ENCODE results near the gene CD36. TPM values are rescaled to one million over a fixed set of nuclear protein-coding genes. Genes with fewer than 3 reads are reported as not detected.

Gene CD36
- total and polyA plus RNA-seq, 5 donors from 2014 or later = 0.37 to 1.1 (median 0.52) TPM; not detected in 2

DNA sequence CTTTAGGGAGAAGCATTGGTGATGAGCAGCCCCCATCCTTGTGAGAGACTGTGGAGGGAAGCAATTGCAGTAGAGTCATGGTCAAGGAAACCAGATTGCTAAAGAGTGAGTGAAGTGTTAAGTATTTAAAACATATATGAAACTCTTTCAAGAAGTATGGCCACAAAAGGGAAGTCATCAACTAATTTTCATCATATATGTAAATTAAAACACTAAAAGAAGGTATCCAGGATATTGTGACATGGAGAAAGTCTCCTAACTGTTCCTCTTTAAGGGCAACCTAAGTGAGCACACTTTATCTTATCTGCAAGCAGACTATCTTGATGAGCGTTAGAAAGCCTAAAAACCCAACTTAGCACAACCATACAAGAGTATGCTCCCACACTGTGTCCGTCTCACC lies 69.7 kb downstream of the CD36 start:
- no peaks in the 10 kb centered on the region for H3K4me1 Mint-ChIP-seq
- H3K27me3 Mint-ChIP-seq = no peaks in the 10 kb centered on the region
- Histone ChIP-seq H3K9me3 (ENCODE audit: control insufficient read depth in 2 of 2, low read length in 2 of 2) (no peaks in the 10 kb centered on the region), H3K4me1 (ENCODE audit: control insufficient read depth, insufficient read depth, low read length, poor library complexity, severe bottlenecking) (no peaks in the 10 kb centered on the region), H3K4me3 (ENCODE audit: low read depth, low read length) (no peak overlapping the region), H3K27ac (ENCODE audit: insufficient read depth, low read length, poor library complexity, severe bottlenecking) (no peak overlapping the region), H3K27me3 (ENCODE audit: control insufficient read depth, insufficient read depth, low read length) (no peaks in the 10 kb centered on the region), H3K36me3 (ENCODE audit: control insufficient read depth, insufficient read depth, low read length) (no peaks in the 10 kb centered on the region)
- ATAC-seq (ENCODE audit: low read depth in 2 of 2) (no peak), DNase-seq (no peak)
- peaks cover 0 to 13% (median 6%) of the 10 kb centered on the region in 7 donors for H3K9me3 Mint-ChIP-seq
- no peak overlapping the region for H3K27ac Mint-ChIP-seq
- no peaks in the 10 kb centered on the region for H3K36me3 Mint-ChIP-seq
- H3K4me3 Mint-ChIP-seq = no peak overlapping the region

DNA sequence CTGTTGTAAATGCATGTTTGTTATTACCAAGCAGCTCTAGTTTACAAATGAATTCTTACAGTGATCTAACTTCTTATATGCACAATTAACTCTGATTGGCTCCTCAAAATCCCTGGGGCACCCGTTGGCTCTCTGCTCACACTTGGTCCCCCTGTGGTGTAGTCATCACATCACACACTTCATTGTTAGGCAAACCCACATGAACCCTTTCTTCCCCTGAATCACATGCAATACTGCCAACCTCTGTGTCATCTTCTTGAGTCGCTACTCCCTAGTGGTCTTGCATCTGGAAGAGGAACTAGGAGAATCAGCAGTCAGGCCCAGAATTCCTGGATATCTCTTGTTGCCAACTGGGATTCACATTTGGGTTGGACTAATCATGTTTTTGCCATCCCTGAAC lies 73.1 kb downstream of the CD36 start:
- no peaks in the 10 kb centered on the region for H3K4me1 Mint-ChIP-seq
- H3K4me1 ChIP-seq (ENCODE audit: control insufficient read depth, insufficient read depth, low read length, poor library complexity, severe bottlenecking) = no peaks in the 10 kb centered on the region
- H3K27me3 ChIP-seq (ENCODE audit: control insufficient read depth, insufficient read depth, low read length) = no peaks in the 10 kb centered on the region
- H3K4me3 ChIP-seq (ENCODE audit: low read depth, low read length) = no peak overlapping the region
- ATAC-seq (ENCODE audit: low read depth in 2 of 2) = no peak
- no peaks in the 10 kb centered on the region for H3K36me3 Mint-ChIP-seq
- no peak overlapping the region for H3K27ac ChIP-seq (ENCODE audit: insufficient read depth, low read length, poor library complexity, severe bottlenecking)
- peaks cover 0 to 13% (median 3%) of the 10 kb centered on the region in 7 donors for H3K9me3 Mint-ChIP-seq
- H3K9me3 ChIP-seq (ENCODE audit: control insufficient read depth in 2 of 2, low read length in 2 of 2) = no peaks in the 10 kb centered on the region
- no peaks in the 10 kb centered on the region for H3K36me3 ChIP-seq (ENCODE audit: control insufficient read depth, insufficient read depth, low read length)
- H3K27ac Mint-ChIP-seq = no peak overlapping the region
- H3K4me3 Mint-ChIP-seq = no peak overlapping the region
- DNase-seq = no peak
- no peaks in the 10 kb centered on the region for H3K27me3 Mint-ChIP-seq

DNA sequence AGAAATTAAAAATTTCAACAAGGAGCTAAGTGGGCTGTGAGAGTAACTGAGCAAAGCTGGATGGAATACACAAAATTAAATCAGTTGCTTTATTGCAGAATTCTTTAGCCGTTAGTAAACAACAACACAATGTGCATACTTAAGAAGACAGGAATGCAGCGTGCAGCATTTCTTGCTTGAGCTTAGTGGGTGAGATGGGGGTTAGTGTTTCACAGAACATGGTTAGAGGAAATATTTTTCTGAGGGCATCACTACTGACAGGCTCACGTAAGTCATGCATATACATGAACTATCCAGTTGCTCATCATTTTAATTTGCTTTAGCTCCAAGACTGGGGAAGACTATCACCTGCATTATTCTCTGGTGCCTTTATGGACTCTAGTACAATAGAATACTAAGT lies 80.8 kb downstream of the CD36 start:
- Mint-ChIP-seq H3K4me3 (no peak overlapping the region), H3K27me3 (no peaks in the 10 kb centered on the region), H3K9me3 (peaks cover 0 to 6% (median 2%) of the 10 kb centered on the region in 7 donors), H3K36me3 (no peaks in the 10 kb centered on the region), H3K27ac (no peak overlapping the region), H3K4me1 (no peaks in the 10 kb centered on the region)
- no peaks in the 10 kb centered on the region for H3K36me3 ChIP-seq (ENCODE audit: control insufficient read depth, insufficient read depth, low read length)
- H3K27ac ChIP-seq (ENCODE audit: insufficient read depth, low read length, poor library complexity, severe bottlenecking) = no peak overlapping the region
- ATAC-seq (ENCODE audit: low read depth in 2 of 2) (no peak), DNase-seq (no peak)
- no peak overlapping the region for H3K4me3 ChIP-seq (ENCODE audit: low read depth, low read length)
- H3K4me1 ChIP-seq (ENCODE audit: control insufficient read depth, insufficient read depth, low read length, poor library complexity, severe bottlenecking) = no peaks in the 10 kb centered on the region
- peaks cover 0 to 2% of the 10 kb centered on the region in 2 experiments for H3K9me3 ChIP-seq (ENCODE audit: control insufficient read depth in 2 of 2, low read length in 2 of 2)
- no peaks in the 10 kb centered on the region for H3K27me3 ChIP-seq (ENCODE audit: control insufficient read depth, insufficient read depth, low read length)

DNA sequence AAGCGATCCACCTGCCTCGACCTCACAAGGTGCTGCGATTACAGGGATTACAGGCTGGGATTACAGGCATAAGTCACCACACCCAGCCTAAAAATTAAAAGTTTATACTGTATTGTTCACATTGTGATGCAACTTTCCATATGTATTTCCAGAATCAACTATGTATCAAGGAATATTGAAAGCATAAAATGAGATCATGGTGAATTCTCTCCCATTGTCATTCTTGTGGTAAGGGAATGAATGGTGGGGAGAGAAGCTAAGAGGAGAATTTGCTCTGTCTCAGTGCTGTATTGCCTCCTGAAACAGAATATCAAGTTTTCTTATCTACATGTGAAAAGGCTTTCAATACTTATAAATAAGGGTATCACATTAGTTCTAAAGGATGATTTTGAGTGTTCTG lies 81.7 kb downstream of the CD36 start:
- ATAC-seq (ENCODE audit: low read depth in 2 of 2) (no peak), DNase-seq (no peak)
- Histone ChIP-seq H3K27me3 (ENCODE audit: control insufficient read depth, insufficient read depth, low read length) (no peaks in the 10 kb centered on the region), H3K4me1 (ENCODE audit: control insufficient read depth, insufficient read depth, low read length, poor library complexity, severe bottlenecking) (no peaks in the 10 kb centered on the region), H3K36me3 (ENCODE audit: control insufficient read depth, insufficient read depth, low read length) (no peaks in the 10 kb centered on the region), H3K9me3 (ENCODE audit: control insufficient read depth in 2 of 2, low read length in 2 of 2) (peaks cover 0 to 2% of the 10 kb centered on the region in 2 experiments), H3K27ac (ENCODE audit: insufficient read depth, low read length, poor library complexity, severe bottlenecking) (no peak overlapping the region), H3K4me3 (ENCODE audit: low read depth, low read length) (no peak overlapping the region)
- H3K9me3 Mint-ChIP-seq = peaks cover 0 to 6% (median 2%) of the 10 kb centered on the region in 7 donors
- no peaks in the 10 kb centered on the region for H3K27me3 Mint-ChIP-seq
- H3K36me3 Mint-ChIP-seq = no peaks in the 10 kb centered on the region
- no peaks in the 10 kb centered on the region for H3K4me1 Mint-ChIP-seq
- no peak overlapping the region for H3K4me3 Mint-ChIP-seq
- no peak overlapping the region for H3K27ac Mint-ChIP-seq

DNA sequence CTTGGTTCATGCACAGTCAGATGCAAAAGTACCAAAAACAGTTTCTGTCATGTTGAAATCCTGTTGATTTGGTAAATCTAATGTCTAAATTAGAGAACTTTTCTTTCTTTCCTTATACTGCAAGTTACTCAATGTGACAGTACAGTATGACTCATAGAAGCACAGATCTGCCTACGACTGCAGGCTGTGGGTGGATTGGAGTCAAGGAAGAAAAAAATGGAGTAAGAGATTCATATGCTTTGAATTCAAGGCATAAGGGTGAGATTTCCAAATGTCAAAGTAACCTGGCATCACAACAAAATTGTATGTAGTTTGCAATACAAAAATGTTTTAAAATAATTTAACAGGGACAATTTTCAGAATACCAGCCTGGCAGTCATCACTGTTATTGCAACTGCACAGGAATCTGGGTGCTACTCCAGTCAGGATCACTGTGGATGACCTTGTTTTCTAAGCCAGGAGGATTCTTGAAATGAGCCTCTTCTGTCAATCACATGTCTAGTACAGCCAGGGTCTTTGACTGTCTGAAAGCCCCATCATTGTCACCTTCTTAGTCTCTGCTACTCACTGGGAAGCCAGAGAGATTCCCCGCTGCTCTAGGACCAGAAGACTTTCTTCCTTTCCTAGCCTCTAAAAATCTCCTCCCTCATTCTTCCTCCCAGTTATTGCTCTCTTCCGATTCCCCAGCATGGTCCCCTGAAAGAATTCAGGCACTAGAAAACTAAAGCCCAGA lies 83.6 kb downstream of the CD36 start:
- H3K4me3 ChIP-seq (ENCODE audit: low read depth, low read length) = no peak overlapping the region
- H3K4me1 ChIP-seq (ENCODE audit: control insufficient read depth, insufficient read depth, low read length, poor library complexity, severe bottlenecking) = no peaks in the 10 kb centered on the region
- no peak for ATAC-seq (ENCODE audit: low read depth in 2 of 2)
- Mint-ChIP-seq H3K27ac (no peak overlapping the region), H3K9me3 (peaks cover 0 to 6% (median 3%) of the 10 kb centered on the region in 7 donors), H3K36me3 (no peaks in the 10 kb centered on the region), H3K27me3 (no peaks in the 10 kb centered on the region), H3K4me3 (no peak overlapping the region), H3K4me1 (no peaks in the 10 kb centered on the region)
- H3K27ac ChIP-seq (ENCODE audit: insufficient read depth, low read length, poor library complexity, severe bottlenecking) = no peak overlapping the region
- H3K27me3 ChIP-seq (ENCODE audit: control insufficient read depth, insufficient read depth, low read length) = no peaks in the 10 kb centered on the region
- DNase-seq = no peak
- no peaks in the 10 kb centered on the region for H3K36me3 ChIP-seq (ENCODE audit: control insufficient read depth, insufficient read depth, low read length)
- peaks cover 0 to 2% of the 10 kb centered on the region in 2 experiments for H3K9me3 ChIP-seq (ENCODE audit: control insufficient read depth in 2 of 2, low read length in 2 of 2)

DNA sequence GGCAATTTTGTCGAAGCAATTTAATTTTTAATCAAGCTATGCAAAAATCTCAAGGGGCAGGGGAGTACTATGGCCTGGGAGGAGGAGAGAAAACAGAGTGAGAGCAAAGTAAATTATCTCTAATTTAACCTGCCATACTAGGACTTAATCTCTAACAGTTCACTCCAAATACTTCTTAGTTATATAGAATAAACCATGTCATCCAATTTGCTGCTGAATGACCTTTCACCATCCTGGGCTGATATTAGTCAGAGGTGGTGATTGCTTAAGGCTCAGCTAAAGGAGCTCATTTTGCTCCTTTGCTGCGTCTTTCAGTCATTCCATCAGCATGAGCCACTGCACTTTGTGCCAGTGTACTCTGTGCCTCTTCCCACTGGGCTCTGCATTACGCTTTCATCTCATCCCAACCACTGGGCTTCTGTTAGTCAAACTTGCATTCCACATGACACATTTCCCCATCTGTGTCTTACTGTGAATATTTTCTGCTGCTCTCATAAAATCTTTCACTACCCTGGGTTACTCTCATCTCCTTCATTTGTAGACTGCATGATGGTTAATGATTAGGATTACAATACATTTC lies 84.3 kb downstream of the CD36 start:
- DNase-seq (no peak), ATAC-seq (ENCODE audit: low read depth in 2 of 2) (no peak)
- no peak overlapping the region for H3K4me3 Mint-ChIP-seq
- Histone ChIP-seq H3K9me3 (ENCODE audit: control insufficient read depth in 2 of 2, low read length in 2 of 2) (peaks cover 0 to 5% of the 10 kb centered on the region in 2 experiments), H3K27ac (ENCODE audit: insufficient read depth, low read length, poor library complexity, severe bottlenecking) (no peak overlapping the region), H3K36me3 (ENCODE audit: control insufficient read depth, insufficient read depth, low read length) (no peaks in the 10 kb centered on the region), H3K27me3 (ENCODE audit: control insufficient read depth, insufficient read depth, low read length) (no peaks in the 10 kb centered on the region), H3K4me3 (ENCODE audit: low read depth, low read length) (no peak overlapping the region), H3K4me1 (ENCODE audit: control insufficient read depth, insufficient read depth, low read length, poor library complexity, severe bottlenecking) (no peaks in the 10 kb centered on the region)
- H3K27ac Mint-ChIP-seq = no peak overlapping the region
- no peaks in the 10 kb centered on the region for H3K4me1 Mint-ChIP-seq
- no peaks in the 10 kb centered on the region for H3K36me3 Mint-ChIP-seq
- no peaks in the 10 kb centered on the region for H3K27me3 Mint-ChIP-seq
- peaks cover 0 to 6% (median 3%) of the 10 kb centered on the region in 7 donors for H3K9me3 Mint-ChIP-seq

DNA sequence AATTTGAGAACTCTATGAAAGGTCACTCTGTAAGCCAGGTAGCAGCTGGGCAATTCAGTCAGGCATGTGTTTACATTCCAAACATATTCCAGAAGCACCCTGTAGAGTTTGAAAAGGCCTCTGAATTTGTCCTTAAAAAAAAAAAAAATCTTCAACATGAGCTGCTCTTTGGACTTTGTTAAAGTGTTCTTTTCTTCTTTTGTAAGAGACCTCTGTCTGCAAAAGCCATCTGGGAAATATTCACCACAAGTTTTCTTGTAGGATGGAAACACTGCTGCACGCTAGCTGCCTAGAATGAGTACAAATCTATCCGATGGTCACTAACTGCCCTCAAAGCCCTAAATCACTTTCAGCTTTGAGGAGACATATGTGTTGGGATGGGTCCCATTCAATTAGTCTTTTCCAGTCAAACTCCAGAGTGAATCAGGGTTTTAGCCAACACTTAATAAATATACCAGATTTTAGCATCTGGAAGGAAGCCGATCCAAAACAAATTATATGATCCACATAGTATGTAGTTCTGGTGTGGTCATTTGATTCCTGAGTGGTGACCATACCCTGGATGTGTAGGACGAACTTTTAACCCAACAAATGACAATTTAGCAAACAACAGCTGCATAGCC lies 85.9 kb downstream of the CD36 start:
- H3K9me3 ChIP-seq (ENCODE audit: control insufficient read depth in 2 of 2, low read length in 2 of 2) = peaks cover 0 to 5% of the 10 kb centered on the region in 2 experiments
- H3K36me3 ChIP-seq (ENCODE audit: control insufficient read depth, insufficient read depth, low read length) = no peaks in the 10 kb centered on the region
- no peak for DNase-seq
- H3K4me1 ChIP-seq (ENCODE audit: control insufficient read depth, insufficient read depth, low read length, poor library complexity, severe bottlenecking) = no peaks in the 10 kb centered on the region
- no peaks in the 10 kb centered on the region for H3K36me3 Mint-ChIP-seq
- H3K27me3 Mint-ChIP-seq = no peaks in the 10 kb centered on the region
- no peak overlapping the region for H3K27ac ChIP-seq (ENCODE audit: insufficient read depth, low read length, poor library complexity, severe bottlenecking)
- no peak for ATAC-seq (ENCODE audit: low read depth in 2 of 2)
- no peaks in the 10 kb centered on the region for H3K4me1 Mint-ChIP-seq
- H3K27me3 ChIP-seq (ENCODE audit: control insufficient read depth, insufficient read depth, low read length) = no peaks in the 10 kb centered on the region
- no peak overlapping the region for H3K4me3 Mint-ChIP-seq
- no peak overlapping the region for H3K4me3 ChIP-seq (ENCODE audit: low read depth, low read length)
- H3K9me3 Mint-ChIP-seq = peaks cover 0 to 6% (median 3%) of the 10 kb centered on the region in 7 donors
- no peak overlapping the region for H3K27ac Mint-ChIP-seq
